Activated B cell treated with CpG ODN at 0.5 μM for 24 hours (primary cell): ENCODE data around the gene TGM5. TPM values are rescaled to one million over a fixed set of nuclear protein-coding genes. Genes with fewer than 3 reads are reported as not detected.

Experiments
- ATAC-seq: fragments of 200-7000 bp; cut with Tn5 transposase; one replicate; pipeline ENCODE4 v1.10.0; 2021; ENCODE audit warnings: low read depth, mild to moderate bottlenecking, moderate library complexity
- CTCF ChIA-PET: fragments of 350-600 bp; sonication (Branson Sonifier 250); formaldehyde crosslinking; loops from one replicate; lab custom pipeline; 2021; ENCODE audit warnings: antibody characterized with exemption; lab: Charles Lee
- POLR2A ChIA-PET: fragments of 350-600 bp; sonication (Branson Sonifier 250); formaldehyde crosslinking; loops from one replicate; lab custom pipeline; 2021; ENCODE audit warnings: antibody characterized with exemption; lab: Charles Lee
- DNase-seq: peaks from one replicate; pipeline ENCODE4 v3.0.0; 2022
- H3K27ac Mint-ChIP-seq: one replicate; pipeline ENCODE4 v1.8.0; 2020; ENCODE audit warnings: mixed read lengths
- H3K27me3 Mint-ChIP-seq: one replicate; pipeline ENCODE4 v1.8.0; 2021; ENCODE audit warnings: mixed read lengths
- H3K36me3 Mint-ChIP-seq: one replicate; pipeline ENCODE4 v1.8.0; 2021; ENCODE audit warnings: low read depth, mixed read lengths
- H3K4me1 Mint-ChIP-seq: one replicate; pipeline ENCODE4 v1.8.0; 2021; ENCODE audit warnings: mixed read lengths
- H3K4me3 Mint-ChIP-seq: one replicate; pipeline ENCODE4 v1.8.0; 2020; ENCODE audit warnings: mild to moderate bottlenecking, mixed read lengths
- H3K9me3 Mint-ChIP-seq: one replicate; pipeline ENCODE4 v1.8.0; 2020; ENCODE audit warnings: mixed read lengths
- CTCF ChIP-seq: fragments of 200-600 bp; IDR thresholded peaks from one replicate; pipeline ENCODE4 v1.8.0; 2022; ENCODE audit warnings: antibody characterized with exemption, mild to moderate bottlenecking
- intact Hi-C: fragments of 100-400 bp; cut with micrococcal nuclease; formaldehyde crosslinking; loops from one replicate; pipeline ENCODE4 v1.15.1; 2024
- total RNA-seq: library from RNA; stranded (reverse); gene quantifications from 2 replicates; pipeline ENCODE4 v1.2.3, GENCODE V29; 2022

The TGM5 gene
- total RNA-seq, result 0.11 and 0.17 TPM in 2 replicates

GRCh38 chr15:43266834-43267233 lies at the start of gene TGM5:
TSS of gene TGM5 (minus strand) at chr15:43266928. CDS start at chr15:43266849, 79 bp downstream.
- intact Hi-C loops, result no loop called here
- POLR2A ChIA-PET, result interaction anchor here (0.7 kb wide), 1 partner anchor 9 kb away, joined by 3 read pairs; no protein-coding TSS in a partner anchor
- H3K9me3 Mint-ChIP-seq, result no peaks in the 10 kb centered on the region
- no peak for ATAC-seq
- CTCF ChIA-PET, result interaction anchor here (0.8 to 2.3 kb wide), 2 partner anchors 19 to 41 kb away, joined by 3 to 8 read pairs; no protein-coding TSS in a partner anchor
- H3K27ac Mint-ChIP-seq, result no peak within 1 kb of the TSS
- H3K4me3 Mint-ChIP-seq, result no peak within 1 kb of the TSS
- no peak for DNase-seq
- no peaks in the 10 kb centered on the region for H3K27me3 Mint-ChIP-seq
- no peak for TF ChIP-seq CTCF
- no peaks in the 10 kb centered on the region for H3K36me3 Mint-ChIP-seq
- peaks cover 33% of the 10 kb centered on the region for H3K4me1 Mint-ChIP-seq

- Mint-ChIP-seq H3K9me3 (no peaks in the 10 kb centered on the region), H3K27ac (no peak overlapping the region), H3K4me1 (no peaks in the 10 kb centered on the region), H3K27me3 (peaks cover 26% of the 10 kb centered on the region), H3K4me3 (no peak overlapping the region), H3K36me3 (no peaks in the 10 kb centered on the region)
- ChIA-PET CTCF (no interaction called here), POLR2A (no interaction called here)
- DNase-seq (no peak), ATAC-seq (no peak)
- no peak for TF ChIP-seq CTCF
- intact Hi-C loops, result no loop called here
Measured at GRCh38 chr15:43314171-43314570, 47.4 kb upstream of the TGM5 start.

GRCh38 chr15:43312378-43312777 lies 45.6 kb upstream of the TGM5 start:
- DNase-seq (no peak), ATAC-seq (no peak)
- ChIA-PET CTCF (no interaction called here), POLR2A (no interaction called here)
- intact Hi-C loops, result no loop called here
- H3K36me3 Mint-ChIP-seq, result no peaks in the 10 kb centered on the region
- no peak overlapping the region for H3K27ac Mint-ChIP-seq
- no peak overlapping the region for H3K4me3 Mint-ChIP-seq
- no peaks in the 10 kb centered on the region for H3K9me3 Mint-ChIP-seq
- no peak for TF ChIP-seq CTCF
- peaks cover 37% of the 10 kb centered on the region for H3K27me3 Mint-ChIP-seq
- no peaks in the 10 kb centered on the region for H3K4me1 Mint-ChIP-seq

- Mint-ChIP-seq H3K4me3 (no peak within 1 kb of the TSS), H3K27ac (no peak within 1 kb of the TSS), H3K36me3 (no peaks in the 10 kb centered on the region), H3K4me1 (no peaks in the 10 kb centered on the region), H3K9me3 (no peaks in the 10 kb centered on the region), H3K27me3 (peaks cover 33% of the 10 kb centered on the region)
- DNase-seq, result no peak
- CTCF ChIA-PET, result no interaction called here
- TF ChIP-seq CTCF, result no peak
- intact Hi-C loops, result no loop called here
- POLR2A ChIA-PET, result no interaction called here
- ATAC-seq, result no peak
Measured at GRCh38 chr15:43302205-43302817, 35.6 kb upstream of the TGM5 start, which contains the start of gene TGM7. TSS of gene TGM7 (minus strand) at chr15:43302255.

GRCh38 chr15:43299884-43300283 lies 33.2 kb upstream of the TGM5 start:
- no peak for DNase-seq
- no peak overlapping the region for H3K27ac Mint-ChIP-seq
- intact Hi-C loops, result no loop called here
- H3K4me1 Mint-ChIP-seq, result no peaks in the 10 kb centered on the region
- no peaks in the 10 kb centered on the region for H3K36me3 Mint-ChIP-seq
- no peak for ATAC-seq
- H3K4me3 Mint-ChIP-seq, result no peak overlapping the region
- H3K9me3 Mint-ChIP-seq, result no peaks in the 10 kb centered on the region
- ChIA-PET POLR2A (no interaction called here), CTCF (no interaction called here)
- H3K27me3 Mint-ChIP-seq, result peaks cover 31% of the 10 kb centered on the region
- no peak for TF ChIP-seq CTCF
